Amniotic epithelial cell (primary cell): ENCODE results near the gene SPSB3.
"Not testable (repeated sequence)": the region's sequence is repeated elsewhere in the genome, so short reads cannot be mapped to it uniquely, and the experiment has no call there.

Experiments
- DNase-seq: peaks from one replicate; pipeline ENCODE4 v3.0.0-alpha.2; 2010; ENCODE audit warnings: low read depth

The SPSB3 gene

GRCh38 chr16:1816396-1817275, 34.3 kb upstream of the SPSB3 start:
- no peak for DNase-seq

DNA sequence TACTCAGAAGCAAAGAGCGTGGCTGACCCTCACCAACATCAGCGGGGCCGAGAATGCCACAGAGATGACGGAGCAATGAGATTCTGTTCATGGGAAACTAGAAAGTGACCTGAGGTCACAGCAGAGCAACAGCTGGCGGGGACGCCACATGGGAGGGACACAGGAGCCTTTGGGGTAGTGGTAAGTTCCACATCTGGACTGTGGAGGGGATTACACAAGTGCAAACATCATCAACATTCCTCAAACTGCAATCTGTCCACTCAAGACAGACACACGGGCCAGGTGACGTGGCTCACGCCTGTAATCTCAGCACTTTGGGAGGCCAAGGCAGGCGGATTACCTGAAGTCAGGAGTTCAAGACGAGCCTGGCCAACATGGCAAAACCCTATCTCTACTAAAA, 33.1 kb upstream of the SPSB3 start:
- DNase-seq, result no peak

- DNase-seq, result peak; percentile 73
Measured at GRCh38 chr16:1812732-1813163, 30.4 kb upstream of the SPSB3 start.

DNA sequence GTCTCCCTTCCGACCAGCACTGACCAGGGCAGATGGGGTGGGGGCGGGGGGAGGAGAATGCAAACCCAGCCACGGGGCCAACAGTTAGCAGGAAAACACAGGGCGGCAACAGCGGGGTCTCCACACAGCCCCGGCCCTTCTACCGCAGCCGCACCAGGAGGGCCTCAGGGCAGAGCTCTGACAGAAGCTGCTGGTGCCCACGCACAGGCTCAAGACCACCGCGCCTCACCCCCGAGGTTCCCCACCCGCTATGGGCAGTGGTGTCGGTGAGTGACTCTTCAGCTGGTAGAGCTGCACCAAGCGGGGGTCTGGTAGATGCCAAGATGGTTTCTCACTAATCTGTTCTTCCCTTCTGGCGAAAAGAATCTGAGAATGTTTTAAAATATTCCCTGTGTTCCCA, 28.2 kb upstream of the SPSB3 start:
- no peak for DNase-seq

DNA sequence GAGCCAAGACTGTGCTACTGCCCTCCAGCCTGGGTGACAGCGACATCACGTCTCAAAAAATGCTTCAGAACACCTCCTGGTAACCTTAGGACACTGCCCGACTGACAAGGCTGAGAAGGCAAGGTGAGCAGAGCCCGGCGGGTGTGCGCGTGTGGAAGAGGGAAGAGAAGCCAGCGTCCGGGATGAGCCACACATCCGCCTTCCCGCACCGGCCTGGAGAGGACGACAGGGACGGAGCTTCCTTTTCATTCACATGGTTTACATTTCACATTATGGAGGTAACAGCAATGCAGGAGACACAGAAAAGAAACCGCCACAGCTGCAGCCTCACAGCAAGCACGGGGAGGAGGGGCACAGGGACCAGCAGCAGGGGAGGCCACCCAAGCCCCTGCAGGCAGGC, 27.7 kb upstream of the SPSB3 start:
- DNase-seq, result no peak

- no peak for DNase-seq
Measured at GRCh38 chr16:1809281-1809801, 27.0 kb upstream of the SPSB3 start.

DNA sequence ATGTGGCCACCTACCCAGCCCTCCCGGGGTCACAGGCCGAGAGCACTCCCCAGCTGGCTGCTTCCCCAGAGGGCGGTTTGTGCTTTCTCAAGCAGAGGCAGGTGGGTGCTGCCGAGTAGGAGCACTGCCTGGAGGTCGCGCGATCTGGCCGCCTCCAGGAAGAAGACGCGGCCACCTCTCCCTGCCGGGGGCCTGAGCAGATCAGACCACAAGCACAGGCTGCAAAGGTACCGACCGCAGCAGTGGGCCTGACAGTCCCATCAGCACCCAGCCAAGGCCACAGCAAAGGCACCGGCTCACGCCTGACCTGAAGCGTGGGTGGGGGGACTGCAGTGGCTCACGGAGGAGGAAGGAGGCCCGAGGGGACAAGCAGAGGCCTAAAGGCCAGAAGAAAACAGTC, 26.3 kb upstream of the SPSB3 start:
- no peak for DNase-seq

DNA sequence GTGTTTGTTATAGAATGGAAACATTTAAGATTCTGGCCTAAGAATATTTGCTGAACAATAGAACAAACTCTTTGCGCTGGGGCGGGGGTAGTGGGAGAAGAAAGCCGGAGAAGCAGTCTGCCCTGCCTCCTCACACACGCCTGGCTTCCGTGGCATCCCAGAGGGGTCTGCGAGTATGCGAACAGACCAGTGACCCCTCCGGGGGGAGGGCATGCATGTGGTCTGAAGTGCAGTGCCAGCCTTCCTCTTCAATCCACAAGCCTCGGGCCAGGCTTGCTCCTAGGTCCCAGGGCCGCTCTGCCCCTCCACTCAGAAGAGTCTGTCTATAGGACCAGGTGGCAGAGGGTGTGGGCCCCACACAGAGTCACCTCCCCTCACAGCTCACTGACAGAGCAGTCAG, 25.3 kb upstream of the SPSB3 start:
- DNase-seq, result no peak

GRCh38 chr16:1800701-1801100, 18.3 kb upstream of the SPSB3 start:
- no peak for DNase-seq

DNA sequence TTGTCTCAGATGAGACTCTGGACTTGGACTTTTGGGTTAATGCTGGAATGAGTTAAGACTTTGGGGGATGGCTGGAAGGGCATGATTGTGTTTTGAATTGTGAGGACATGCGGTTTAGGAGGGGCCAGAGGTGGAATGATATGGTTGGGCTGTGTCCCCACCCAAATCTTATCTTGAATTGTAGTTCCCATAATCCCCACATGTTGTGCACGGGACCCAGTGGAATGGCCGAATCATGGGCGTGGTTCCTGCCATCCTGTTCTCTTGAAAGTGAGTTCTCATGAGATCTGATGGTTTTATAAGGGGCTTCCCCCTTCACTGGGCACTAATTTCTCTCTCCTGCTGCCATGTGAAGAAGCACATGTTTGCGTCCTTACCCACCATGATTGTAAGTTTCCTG, 16.9 kb upstream of the SPSB3 start:
- not testable (repeated sequence) for DNase-seq

GRCh38 chr16:1794908-1795666, 12.7 kb upstream of the SPSB3 start:
- DNase-seq, result no peak

GRCh38 chr16:1794221-1794871, 12.0 kb upstream of the SPSB3 start:
- DNase-seq, result no peak

DNA sequence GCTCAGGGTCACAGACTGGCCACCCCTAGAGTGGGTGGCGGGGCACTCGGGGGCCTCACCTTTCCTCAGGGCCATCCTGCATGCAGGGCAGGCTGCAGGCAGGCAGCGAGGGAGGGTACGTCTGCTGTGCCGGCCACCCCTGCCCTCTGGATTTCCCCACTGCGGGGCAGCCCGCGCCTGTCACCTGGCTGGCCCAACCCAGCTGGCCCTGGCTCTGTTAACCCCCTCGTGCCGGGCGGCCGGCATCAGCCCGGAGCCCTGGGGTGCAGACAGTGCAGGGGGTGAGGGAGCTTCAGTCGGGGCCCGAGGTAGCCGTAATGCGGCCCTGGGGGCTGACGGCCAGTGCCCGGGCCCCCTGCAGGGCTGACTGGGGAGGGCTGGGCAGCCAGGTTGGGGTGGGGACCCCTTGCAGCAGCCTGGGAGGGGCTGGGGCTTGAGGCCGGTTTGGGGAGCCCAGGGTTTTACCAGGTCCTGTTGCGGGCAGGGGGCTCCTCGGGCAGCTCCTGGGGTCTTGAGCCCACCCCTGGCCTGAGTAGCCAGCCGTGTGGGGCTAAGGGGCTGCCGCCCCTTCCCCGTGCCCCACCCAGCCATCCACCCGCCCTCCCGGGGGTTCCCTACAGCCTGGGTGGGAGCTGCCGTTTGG, 11.3 kb upstream of the SPSB3 start, which contains the start of gene IGFALS:
IGFALS (minus strand) TSS at position 128 of the 643 bp plus-strand sequence; CDS start at position 75, 53 bp downstream.
- no peak for DNase-seq

DNA sequence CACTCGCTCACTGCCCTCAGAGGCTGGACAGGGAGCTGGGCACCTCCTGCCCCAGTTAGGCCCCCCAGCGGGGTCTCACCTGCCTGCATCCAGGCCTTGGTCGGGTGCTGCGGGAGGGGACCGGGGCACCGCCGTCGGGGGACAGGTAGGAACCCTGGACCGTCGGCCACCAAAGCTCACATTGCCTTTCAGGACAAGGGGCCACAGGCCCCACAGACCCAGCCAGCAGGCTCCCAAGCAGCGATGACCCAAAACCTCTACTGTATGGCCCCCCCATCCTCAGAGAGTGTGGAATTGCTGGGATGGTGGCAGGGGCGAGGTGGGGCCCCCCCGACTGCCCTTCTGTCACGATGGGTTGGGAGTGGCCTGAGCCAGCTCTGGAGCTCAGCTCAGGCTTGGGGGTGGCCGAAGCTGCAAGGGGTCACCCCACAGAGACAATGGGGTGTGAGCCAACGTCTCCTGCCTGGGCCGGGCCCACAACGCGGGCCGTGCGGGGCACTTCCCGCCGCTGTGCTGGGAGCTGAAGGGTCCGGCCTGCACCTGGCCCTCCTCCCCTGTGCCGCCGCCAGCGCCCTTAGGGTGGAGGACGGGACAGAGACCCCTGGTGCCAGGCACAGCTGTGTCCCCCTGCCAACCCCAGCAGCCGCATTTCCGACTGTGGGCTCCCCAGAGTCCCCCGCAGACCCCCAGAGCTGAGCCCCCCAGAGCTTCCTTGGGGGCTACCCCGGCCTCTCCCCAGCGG, 10.6 kb upstream of the SPSB3 start:
- DNase-seq, result no peak

- DNase-seq, result no peak
Measured at GRCh38 chr16:1791943-1792812, 9.8 kb upstream of the SPSB3 start.

GRCh38 chr16:1791256-1791942, 9.0 kb upstream of the SPSB3 start:
- DNase-seq, result no peak

DNA sequence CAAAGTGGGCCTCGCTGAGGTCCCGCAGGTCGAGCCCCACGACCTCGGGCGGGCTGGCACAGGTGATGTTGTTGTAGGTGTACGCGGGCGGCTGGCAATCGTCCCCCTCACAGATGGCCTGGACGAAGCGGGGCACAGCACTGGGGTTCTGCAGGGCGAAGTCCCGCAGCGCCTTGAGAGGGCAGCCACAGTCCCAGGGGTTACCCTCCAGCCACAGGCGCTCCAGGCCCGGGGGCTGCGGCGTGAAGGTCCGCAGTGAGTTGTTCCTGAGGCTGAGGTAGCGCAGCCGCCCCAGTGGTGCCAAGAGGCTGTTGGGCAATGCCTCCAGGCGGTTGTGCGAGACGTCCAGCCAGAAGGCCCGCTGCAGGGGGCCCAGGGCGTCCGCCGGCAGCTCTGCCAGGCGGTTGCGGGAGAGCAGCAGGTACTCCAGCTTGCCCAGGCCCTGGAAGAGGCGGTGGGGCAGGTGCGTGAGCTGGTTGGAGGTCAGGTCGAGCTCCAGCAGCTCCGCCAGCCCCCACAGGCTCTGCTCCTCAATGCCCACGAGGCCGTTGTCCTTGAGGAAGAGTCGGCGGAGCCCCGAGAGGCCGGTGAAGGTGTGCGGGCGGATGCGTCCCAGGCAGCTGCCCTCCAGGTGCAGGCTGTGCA, 8.4 kb upstream of the SPSB3 start:
- no peak for DNase-seq

- no peak for DNase-seq
Measured at GRCh38 chr16:1790261-1790610, 7.9 kb upstream of the SPSB3 start.

GRCh38 chr16:1789643-1790045, 7.3 kb upstream of the SPSB3 start:
- DNase-seq, result no peak
